ENCODE results near the gene GYPC.

Gene GYPC

GRCh38 chr2:126662621-126663020, 6.7 kb downstream of the GYPC start:
- H3K4me3 ChIP-seq (ENCODE audit: low read depth, low read length), result no peak overlapping the region
- no peak for TF ChIP-seq CTCF (IDR thresholded peaks at IDR 0.05; ENCODE audit: low read depth, low read length)

- no peak overlapping the region for H3K4me3 ChIP-seq (ENCODE audit: low read depth, low read length)
- TF ChIP-seq CTCF (IDR thresholded peaks at IDR 0.05; ENCODE audit: low read depth, low read length), result no peak
Measured at GRCh38 chr2:126663184-126663963, 7.4 kb downstream of the GYPC start.

- no peak for TF ChIP-seq CTCF (IDR thresholded peaks at IDR 0.05; ENCODE audit: low read depth, low read length)
- no peak overlapping the region for H3K4me3 ChIP-seq (ENCODE audit: low read depth, low read length)
Measured at GRCh38 chr2:126664234-126664633, 8.3 kb downstream of the GYPC start.

- H3K4me3 ChIP-seq (ENCODE audit: low read depth, low read length), result no peak overlapping the region
- no peak for TF ChIP-seq CTCF (IDR thresholded peaks at IDR 0.05; ENCODE audit: low read depth, low read length)
Measured at GRCh38 chr2:126664639-126665038, 8.7 kb downstream of the GYPC start.

- no peak overlapping the region for H3K4me3 ChIP-seq (ENCODE audit: low read depth, low read length)
- TF ChIP-seq CTCF (IDR thresholded peaks at IDR 0.05; ENCODE audit: low read depth, low read length), result no peak
Measured at GRCh38 chr2:126665483-126665882, 9.5 kb downstream of the GYPC start.

- no peak overlapping the region for H3K4me3 ChIP-seq (ENCODE audit: low read depth, low read length)
- TF ChIP-seq CTCF (IDR thresholded peaks at IDR 0.05; ENCODE audit: low read depth, low read length), result no peak
Measured at GRCh38 chr2:126668254-126668653, 12.3 kb downstream of the GYPC start.

GRCh38 chr2:126669772-126670171, 13.8 kb downstream of the GYPC start:
- no peak overlapping the region for H3K4me3 ChIP-seq (ENCODE audit: low read depth, low read length)

More at GRCh38 chr2:126669772-126670171, 13.8 kb downstream of the GYPC start:
- no peak for TF ChIP-seq CTCF (IDR thresholded peaks at IDR 0.05; ENCODE audit: low read depth, low read length)

All from WI38 (cell line).